GM21576 (cell line): ENCODE measurements around the gene TGFBR1.

Experiments
- ATAC-seq: cut with Tn5 transposase; IDR thresholded peaks from one replicate; pipeline ENCODE4 v1.9.1; 2021; ENCODE audit warnings: mild to moderate bottlenecking, moderate library complexity; ENCODE audit not compliant: unreplicated experiment

The TGFBR1 gene

GRCh38 chr9:99166149-99166548 lies 61.2 kb downstream of the TGFBR1 start:
- ATAC-seq: no peak

DNA sequence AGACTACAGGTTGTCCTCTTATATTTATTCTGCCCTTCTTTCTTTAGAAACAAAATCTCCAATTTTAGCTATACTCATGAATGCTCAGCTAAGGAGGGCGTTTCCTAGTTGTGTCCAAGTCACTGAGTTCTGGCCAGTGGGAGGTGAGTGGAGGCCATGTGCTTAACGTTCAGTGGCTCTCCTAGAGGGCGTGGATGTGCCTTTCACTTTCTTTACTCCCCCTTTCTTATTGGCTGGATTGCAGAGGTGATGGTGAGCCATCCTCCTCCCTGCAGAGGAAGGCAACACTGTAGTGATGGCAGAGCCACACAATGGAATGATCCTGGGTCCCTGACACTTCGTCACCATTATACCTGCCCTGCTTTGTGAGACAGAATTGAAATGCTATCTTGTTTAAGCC lies 62.2 kb downstream of the TGFBR1 start:
- ATAC-seq: no peak

DNA sequence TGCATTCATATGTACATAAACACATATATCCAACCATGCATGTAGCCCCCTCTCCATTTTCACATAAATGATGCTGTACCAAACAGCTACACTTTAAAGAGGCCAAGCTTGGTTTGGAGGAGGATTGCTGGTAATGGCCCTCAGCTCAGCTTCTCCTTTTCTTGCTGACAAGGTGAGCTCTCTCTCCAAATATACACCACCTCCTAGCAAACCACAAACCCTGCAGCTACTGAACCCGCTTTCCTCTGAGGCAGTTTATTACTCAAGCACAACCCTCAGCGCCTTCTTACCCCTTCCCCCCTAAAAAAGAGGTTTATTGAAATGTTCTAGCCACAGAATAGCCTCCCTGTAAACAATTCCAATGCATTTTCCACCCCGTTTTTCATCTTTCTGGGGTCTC lies 62.8 kb downstream of the TGFBR1 start:
- no peak for ATAC-seq

DNA sequence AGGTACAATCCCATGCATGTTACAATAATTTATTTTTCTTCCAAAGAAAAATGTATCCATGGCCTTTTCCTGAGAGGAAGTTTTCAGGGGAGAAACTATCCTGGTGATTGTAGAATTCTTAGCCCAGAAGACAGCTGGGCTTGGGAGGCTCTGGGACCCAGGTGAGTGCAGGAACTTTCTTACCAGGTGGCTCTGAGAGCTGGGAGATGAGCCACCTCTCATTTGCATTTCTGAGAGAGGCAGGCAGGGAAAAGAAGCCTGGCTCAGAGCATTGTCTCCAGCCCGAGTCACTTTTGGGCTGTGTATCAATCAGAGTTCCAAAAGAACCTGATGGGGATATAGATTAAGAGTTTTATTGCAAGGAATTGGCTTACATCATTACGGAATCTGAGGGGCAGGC lies 64.2 kb downstream of the TGFBR1 start:
- no peak for ATAC-seq

GRCh38 chr9:99169982-99170761 lies 65.3 kb downstream of the TGFBR1 start:
- ATAC-seq: no peak

DNA sequence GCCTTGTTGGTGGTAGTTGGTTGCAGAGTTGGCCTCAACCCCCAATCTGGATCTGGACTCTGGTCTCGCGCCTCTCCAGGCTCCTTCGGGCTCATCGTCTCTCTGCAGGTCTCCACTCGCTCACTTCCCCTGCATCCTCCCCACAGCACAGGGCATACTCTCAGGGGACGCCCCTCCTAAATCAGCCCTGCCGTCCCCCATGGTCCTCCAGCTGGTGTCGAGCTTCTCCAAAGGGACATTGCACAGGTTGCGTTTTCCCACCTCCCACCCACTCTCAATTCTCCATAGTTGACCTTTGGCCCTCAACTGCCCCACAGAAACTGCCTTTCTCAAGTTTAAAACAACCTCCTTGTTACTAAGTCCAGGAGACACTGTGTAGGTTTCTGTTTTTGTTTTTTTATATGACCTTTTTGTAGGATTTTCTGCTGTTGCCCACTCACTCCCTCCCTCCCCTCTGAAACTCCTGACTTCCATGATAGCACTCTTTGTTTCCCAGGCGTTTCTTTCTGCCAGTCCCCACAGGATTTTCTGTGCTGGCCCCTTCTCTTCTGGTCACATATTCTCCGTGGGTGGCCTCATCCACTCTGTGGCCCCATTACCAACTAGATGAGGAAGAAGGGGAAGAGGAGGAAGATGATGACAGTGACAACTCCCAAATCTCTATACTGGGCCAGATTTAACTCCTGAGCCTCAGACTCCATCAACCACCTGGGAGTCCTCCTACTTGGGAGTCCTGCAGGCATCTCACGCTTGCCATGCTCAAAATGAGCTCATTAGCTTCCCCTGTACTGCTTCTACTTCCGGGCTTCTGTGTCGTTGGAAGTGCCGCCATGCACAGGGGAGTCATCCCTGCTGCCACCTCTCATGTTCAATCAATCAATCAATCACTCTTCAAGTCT lies 66.6 kb downstream of the TGFBR1 start:
- ATAC-seq: no peak

DNA sequence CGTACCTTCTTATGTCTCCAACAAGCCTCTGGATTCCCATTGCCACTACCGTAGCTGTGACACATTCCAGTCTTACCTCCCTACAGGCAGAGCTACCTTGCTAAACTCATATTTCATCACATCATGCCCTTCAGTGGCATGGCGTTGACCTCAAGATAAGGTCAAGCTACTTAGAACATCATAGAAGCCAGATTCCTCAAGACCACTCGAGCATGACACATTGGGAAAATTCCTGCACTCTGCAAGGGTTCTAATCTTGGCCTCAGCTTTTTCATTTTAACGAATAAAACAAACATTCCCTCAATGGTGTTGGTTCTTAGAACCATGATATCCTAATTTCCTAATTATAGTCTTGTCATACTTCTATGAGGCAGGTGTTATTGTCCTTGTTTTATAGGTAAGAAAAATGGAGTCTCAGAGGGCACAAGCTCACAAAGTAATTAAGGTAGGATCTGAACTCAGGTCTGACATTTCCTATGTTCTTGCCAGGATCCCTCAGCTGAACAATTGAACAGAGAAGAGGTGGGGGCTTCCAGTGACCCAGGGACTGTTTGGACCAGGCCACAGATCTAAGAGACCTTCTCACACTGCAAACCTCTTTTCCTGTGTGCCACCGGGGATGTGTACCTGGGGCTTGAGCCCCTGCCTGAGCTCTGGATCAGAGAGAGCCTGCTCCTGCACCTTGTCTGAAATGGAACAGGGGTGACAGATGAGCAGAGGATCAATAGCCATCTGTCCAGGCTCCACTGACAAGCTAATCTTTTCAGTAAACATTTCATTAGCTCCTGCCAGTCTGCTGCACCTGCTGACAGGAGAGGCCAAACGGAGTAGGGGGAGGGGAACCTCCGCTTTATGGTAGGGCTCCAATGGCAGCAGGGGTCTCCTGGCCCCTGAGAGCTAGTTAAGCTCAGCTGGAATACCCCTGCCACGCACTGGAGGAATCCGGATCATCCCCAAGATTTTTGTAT lies 67.5 kb downstream of the TGFBR1 start:
- no peak for ATAC-seq

- ATAC-seq: peak; percentile 61
Observed at GRCh38 chr9:99173570-99174504, 68.9 kb downstream of the TGFBR1 start.

DNA sequence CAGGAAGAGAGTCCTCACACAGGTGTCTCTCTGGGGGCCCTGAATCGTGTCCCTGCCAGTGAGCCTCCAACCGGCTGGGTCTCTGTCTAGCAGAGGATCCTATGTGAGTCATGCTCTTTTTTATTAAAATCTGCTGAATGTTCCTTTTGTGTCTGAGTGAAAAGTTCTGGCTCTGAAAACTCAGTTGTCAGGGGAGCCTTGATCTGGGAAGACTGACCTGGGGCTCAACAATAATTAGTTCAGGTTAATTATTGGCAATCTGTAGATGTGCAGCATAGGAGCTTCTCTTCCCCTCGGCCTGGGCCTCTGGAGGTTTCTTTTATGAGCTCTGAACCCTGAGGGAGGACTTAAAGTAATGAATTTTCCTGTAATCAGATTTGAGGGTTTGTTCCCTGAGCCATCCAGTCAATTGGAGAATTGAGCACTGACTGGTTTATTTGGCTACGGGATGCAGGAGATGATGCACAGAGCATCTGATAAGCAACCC lies 71.7 kb downstream of the TGFBR1 start:
- no peak for ATAC-seq

DNA sequence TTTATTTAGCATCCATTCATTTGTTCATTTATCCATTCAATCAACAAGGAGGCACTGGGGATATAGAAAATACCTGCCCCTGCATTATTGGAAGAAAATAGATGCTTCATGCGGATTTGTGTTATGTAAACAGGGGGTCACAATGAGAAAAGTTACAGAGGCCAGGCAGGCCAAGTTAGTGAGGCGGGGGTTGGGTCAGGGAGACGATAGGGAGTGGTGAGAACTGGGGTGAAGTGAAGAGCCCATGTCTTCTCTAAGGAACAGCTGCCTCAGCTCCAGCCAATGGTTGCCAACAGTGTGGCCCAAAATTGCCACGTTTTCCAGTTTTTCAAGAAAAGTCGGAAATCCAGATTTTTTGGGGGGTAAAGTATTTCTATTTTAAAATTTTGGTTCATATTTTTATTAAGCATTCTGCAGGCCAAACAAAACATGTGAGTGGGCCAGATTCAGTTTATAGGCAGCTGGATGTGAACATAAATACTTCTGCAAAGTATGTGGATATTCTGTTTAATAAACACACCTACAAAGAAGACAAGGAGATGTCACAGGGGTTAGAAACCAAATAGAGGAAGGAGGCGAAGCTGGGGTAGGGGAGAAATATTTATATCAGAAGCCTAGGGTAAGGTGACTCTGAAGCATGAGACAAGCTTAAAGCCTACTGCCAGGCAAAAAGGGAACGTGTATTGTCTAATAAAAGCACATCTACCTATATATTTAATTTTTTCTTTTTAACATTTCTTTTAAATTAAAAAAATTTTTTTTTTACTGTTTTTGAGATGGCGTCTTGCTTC lies 72.9 kb downstream of the TGFBR1 start:
- ATAC-seq: no peak

GRCh38 chr9:99178912-99179872 lies 74.3 kb downstream of the TGFBR1 start:
- no peak for ATAC-seq

- ATAC-seq: peak; percentile 40
Observed at GRCh38 chr9:99180199-99180598, 75.3 kb downstream of the TGFBR1 start.

DNA sequence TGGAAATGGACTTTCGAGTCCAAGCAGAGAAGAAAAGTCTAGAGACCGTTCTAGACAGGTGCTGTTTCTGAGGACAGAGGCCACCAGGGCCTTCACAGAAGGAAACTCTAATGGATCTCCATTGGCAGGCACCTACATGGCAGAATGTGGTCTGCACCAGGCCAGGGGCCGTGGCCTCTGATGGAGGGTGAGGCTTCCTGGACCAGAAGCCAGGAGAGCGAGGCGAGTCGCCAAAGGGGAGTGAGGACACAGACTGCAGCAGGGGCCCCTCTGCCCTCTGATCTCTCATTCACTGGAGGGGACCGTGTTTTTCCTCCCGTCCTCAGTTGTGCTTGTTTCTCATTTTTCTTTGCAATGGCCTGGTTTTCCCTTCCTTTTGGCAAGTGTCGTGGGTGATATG lies 75.7 kb downstream of the TGFBR1 start:
- ATAC-seq: no peak

- ATAC-seq: no peak
Observed at GRCh38 chr9:99181206-99181605, 76.3 kb downstream of the TGFBR1 start.

- ATAC-seq: no peak
Observed at GRCh38 chr9:99181621-99182020, 76.7 kb downstream of the TGFBR1 start.

- no peak for ATAC-seq
Observed at GRCh38 chr9:99182356-99182755, 77.4 kb downstream of the TGFBR1 start.

DNA sequence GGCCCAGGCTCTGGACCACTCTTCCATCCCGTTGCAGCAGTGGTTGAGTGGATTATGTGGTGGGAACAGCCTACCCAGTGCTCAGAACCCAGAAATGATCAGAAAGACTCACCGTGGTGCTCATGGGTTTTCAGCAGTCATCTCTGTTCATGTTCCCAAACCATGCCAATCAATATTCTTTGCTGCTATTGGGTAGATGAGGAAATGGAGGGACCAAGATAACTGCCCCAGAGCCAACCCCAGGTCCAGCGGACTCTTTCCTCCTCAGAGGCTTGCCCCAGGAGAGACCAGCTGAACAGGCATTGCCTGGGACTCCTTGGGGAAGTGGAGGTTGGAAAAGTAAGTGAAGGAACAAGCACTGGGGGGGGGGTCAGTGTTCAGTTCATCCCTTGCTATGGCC lies 78.7 kb downstream of the TGFBR1 start:
- ATAC-seq: no peak

DNA sequence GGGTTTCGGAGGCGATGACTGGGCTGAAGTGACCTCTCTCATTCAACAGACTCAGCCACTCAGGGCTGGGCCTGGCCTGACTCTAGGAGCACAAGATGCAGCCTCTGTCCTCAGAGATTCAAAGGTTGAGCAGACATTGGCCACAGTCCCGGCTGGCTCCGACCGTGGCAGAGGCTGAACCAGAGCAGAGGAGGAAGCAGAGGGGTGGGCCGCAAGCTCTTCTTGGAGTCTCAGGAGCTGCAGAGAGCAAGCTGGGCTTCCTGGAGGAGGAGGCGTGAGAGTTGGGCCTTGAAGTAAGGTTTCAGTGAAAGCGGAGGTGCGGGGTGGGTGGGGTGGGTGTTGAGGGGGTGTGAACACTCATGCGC lies 79.2 kb downstream of the TGFBR1 start:
- no peak for ATAC-seq
